GM12878 (cell line): ENCODE data around the gene GPR176. TPM values are rescaled to one million over a fixed set of nuclear protein-coding genes. Genes with fewer than 3 reads are reported as not detected.

ENCODE experiments used
- ATAC-seq: fragments of 200-7000 bp; cut with Tn5 transposase; 3 replicates; pipeline ENCODE4 v1.9.1; 2020; ENCODE audit warnings: mild to moderate bottlenecking, moderate library complexity
- BruUV-seq: library from RNA; stranded (reverse); fragments of 400-500 nt; replicated peaks from 2 replicates; lab custom pipeline; 2021; lab: Mats Ljungman, UMichigan
- CTCF ChIA-PET: fragments of 300-600 bp; sonication (Branson Sonifier 250); formaldehyde crosslinking; extraction: SDS; loops from one replicate; lab custom pipeline; 2021; ENCODE audit warnings: inconsistent platforms; lab: Yijun Ruan, JAX
- POLR2A ChIA-PET: fragments of 350-600 bp; formaldehyde crosslinking; extraction: SDS; loops from one replicate; lab custom pipeline; 2021; ENCODE audit warnings: inconsistent platforms; lab: Charles Lee
- RAD21 ChIA-PET: fragments of 300-600 bp; sonication (Branson Sonifier 250); formaldehyde crosslinking; loops from one replicate; lab custom pipeline; 2023; ENCODE audit warnings: antibody characterized with exemption; ENCODE audit not compliant: unreplicated experiment; lab: Charles Lee
- SMC1A ChIA-PET: fragments of 300-600 bp; sonication (Branson Sonifier 250); formaldehyde crosslinking; loops from one replicate; lab custom pipeline; 2023; ENCODE audit not compliant: unreplicated experiment, uncharacterized antibody; lab: Charles Lee
- DNase-seq: peaks from one replicate; pipeline ENCODE4 v3.0.0-alpha.2; 2011; ENCODE audit warnings: low read depth, low spot score
- FAIRE-seq: peaks from 3 replicates; lab custom pipeline; 2011; peaks lifted over from hg19 to GRCh38; lab: Jason Lieb, UNC
- H2AFZ ChIP-seq: 2 replicates; pipeline ENCODE4 v1.6.0; 2011; ENCODE audit warnings: low read depth, low read length, control low read depth; ENCODE audit not compliant: control insufficient read depth
- H3K27ac ChIP-seq: 2 replicates; pipeline ENCODE4 v1.5.1; 2011; ENCODE audit warnings: control low read depth; ENCODE audit not compliant: control insufficient read depth, insufficient read depth
- H3K27me3 ChIP-seq, 2 experiments: replicated peaks in 1 of 2; 2 replicates each; pipeline versions ENCODE4 v1.6.0 to v1.6.1; 2011; ENCODE audit warnings: low read length in 1 of 2; ENCODE audit not compliant: control insufficient read depth in 2 of 2, insufficient read depth in 2 of 2
- H3K36me3 ChIP-seq, 2 experiments: 2 replicates each; pipeline ENCODE4 v1.5.1; 2011; ENCODE audit warnings: low read length in 1 of 2; ENCODE audit not compliant: control insufficient read depth in 2 of 2, insufficient read depth in 2 of 2
- H3K4me1 ChIP-seq: 2 replicates; pipeline ENCODE4 v1.6.1; 2011; ENCODE audit warnings: mild to moderate bottlenecking, low read length, moderate library complexity, mixed read lengths; ENCODE audit not compliant: control insufficient read depth, insufficient read depth
- H3K4me2 ChIP-seq: 2 replicates; pipeline ENCODE4 v1.6.0; 2011; ENCODE audit warnings: control low read depth; ENCODE audit not compliant: control insufficient read depth, insufficient read depth
- H3K4me3 ChIP-seq: fragments of 200-600 bp; sonication (generic); 2 replicates; pipeline ENCODE4 v1.5.1; 2016
- H3K79me2 ChIP-seq: 2 replicates; pipeline ENCODE4 v1.6.0; 2011; ENCODE audit warnings: low read length; ENCODE audit not compliant: control insufficient read depth, insufficient read depth
- H3K9ac ChIP-seq: 2 replicates; pipeline ENCODE4 v1.8.0; 2011; ENCODE audit warnings: low read length, control low read depth, mixed read lengths; ENCODE audit not compliant: control insufficient read depth, insufficient read depth
- H3K9me3 ChIP-seq: replicated peaks from 3 replicates; pipeline ENCODE4 v1.5.1; 2011; ENCODE audit warnings: mild to moderate bottlenecking, low read length; ENCODE audit not compliant: control insufficient read depth, insufficient read depth
- H4K20me1 ChIP-seq: 2 replicates; pipeline ENCODE4 v1.6.0; 2011; ENCODE audit not compliant: control insufficient read depth, insufficient read depth
- CBX5 ChIP-seq: sonication (generic); IDR thresholded peaks from 2 replicates; pipeline ENCODE4 v1.6.1; 2016; ENCODE audit warnings: low read depth, moderate library complexity, mild to moderate bottlenecking, inconsistent platforms
- CTCF ChIP-seq, 3 experiments: IDR thresholded peaks in 2 of 3; conservative IDR thresholded peaks in 1 of 3; 2 replicates each; pipeline ENCODE4 v1.5.1; 2011; ENCODE audit warnings: low read depth in 3 of 3, low read length in 3 of 3, mild to moderate bottlenecking in 3 of 3, control low read depth in 2 of 3, moderate library complexity in 2 of 3, inconsistent platforms in 1 of 3, mixed read lengths in 1 of 3; ENCODE audit not compliant: control insufficient read depth in 2 of 3, insufficient read depth in 1 of 3; ENCODE audit errors: extremely low read depth in 1 of 3
- JUND ChIP-seq: IDR thresholded peaks from 2 replicates; pipeline ENCODE4 v1.6.1; 2012; ENCODE audit warnings: low read depth, mild to moderate bottlenecking, low read length, improper control_type of control experiment, moderate library complexity
- KLF5 ChIP-seq: fragments of 450-650 bp; IDR thresholded peaks from 2 replicates; pipeline ENCODE4 v1.6.1; 2014; ENCODE audit warnings: mild to moderate bottlenecking; ENCODE audit not compliant: partially characterized antibody
- MXI1 ChIP-seq: fragments of 150-350 bp; IDR thresholded peaks from 2 replicates; pipeline ENCODE4 v1.6.1; 2011; ENCODE audit warnings: low read depth, mild to moderate bottlenecking, inconsistent platforms, low read length, improper control_type of control experiment
- NFIC ChIP-seq: IDR thresholded peaks from 2 replicates; pipeline ENCODE4 v1.6.1; 2012; ENCODE audit warnings: low read depth, mild to moderate bottlenecking, inconsistent platforms, low read length, moderate library complexity
- PBX3 ChIP-seq: IDR thresholded peaks from 2 replicates; pipeline ENCODE4 v1.6.1; 2011; ENCODE audit warnings: mild to moderate bottlenecking, low read depth, low read length, moderate library complexity; ENCODE audit not compliant: insufficient replicate concordance
- SMAD5 ChIP-seq: IDR thresholded peaks from 2 replicates; pipeline ENCODE4 v1.6.1; 2016; ENCODE audit warnings: antibody characterized with exemption, low read depth
- SREBF2 ChIP-seq: IDR thresholded peaks from 2 replicates; pipeline ENCODE4 v1.6.1; 2012; ENCODE audit warnings: mild to moderate bottlenecking, low read length
- USF1 ChIP-seq: IDR thresholded peaks from 2 replicates; pipeline ENCODE4 v1.6.1; 2011; ENCODE audit warnings: borderline replicate concordance, low read depth, mild to moderate bottlenecking, moderate library complexity, mixed read lengths, low read length; ENCODE audit not compliant: insufficient read depth; ENCODE audit errors: extremely low read length
- USF2 ChIP-seq: IDR thresholded peaks from 2 replicates; pipeline ENCODE4 v1.6.1; 2011; ENCODE audit warnings: low read depth, low read length, improper control_type of control experiment, borderline replicate concordance
- WGBS: methylation state at CpG from one replicate; pipeline ENCODE4 v1.1.6; 2016; ENCODE audit warnings: low lambda C conversion rate; ENCODE audit not compliant: insufficient replicate concordance, insufficient coverage; ENCODE audit errors: missing lambda C conversion rate; 5-methylcytosine and 5-hydroxymethylcytosine counted together
- in situ Hi-C: fragments of 300-500 bp; cut with MboI; formaldehyde crosslinking; loops from 9 replicates; pipeline ENCODE4 v1.14.3; 2018; ENCODE audit warnings: mixed read lengths
- intact Hi-C: fragments of 100-400 bp; cut with micrococcal nuclease; formaldehyde crosslinking; loops from one replicate; pipeline ENCODE4 v1.14.2; 2022; ENCODE audit not compliant: unreplicated experiment
- polyA plus RNA-seq, 11 experiments: library from polyadenylated mRNA; depleted of rRNA in 4 of 11; unstranded in 6 of 11; stranded (reverse) in 5 of 11; fragments of >200 nt; fragmentation: Nextera tagmentation in 4 of 11; fragmentation: Illumina TruSeq in 1 of 11; extraction: Ambion mirVana in 4 of 11; extraction: Trizol in 1 of 11; gene quantifications; 1 replicate in 1 of 11; 2 replicates in 10 of 11; pipeline versions ENCODE4 v1.2.1 to v1.2.3, GENCODE V29; 2011 to 2016; ENCODE audit warnings: inconsistent platforms in 2 of 11, missing spikeins in 2 of 11, low read depth in 1 of 11
- total RNA-seq, 4 experiments: library from RNA; depleted of rRNA in 3 of 4; stranded (reverse); fragments of >200 nt in 3 of 4; fragmentation: Illumina TruSeq in 1 of 4; extraction: Trizol in 1 of 4; gene quantifications; 2 replicates each; pipeline versions ENCODE4 v1.2.1 to v1.2.3, GENCODE V29; 2013 to 2021

The GPR176 gene
- total and polyA plus RNA-seq, 10 of the 15 experiments (the other 5 are each of a cell fraction or from before 2014, with no cell fraction given), result 0.02 to 0.33 (median 0.16) TPM; not detected in 4

- Histone ChIP-seq H3K4me3 (no peak overlapping the region), H3K4me2 (no peak overlapping the region), H3K79me2 (no peaks in the 10 kb centered on the region), H3K27ac (no peak overlapping the region), H3K9ac (no peak overlapping the region), H3K4me1 (no peaks in the 10 kb centered on the region), H3K27me3 (no peaks in the 10 kb centered on the region; a peak in 3 of 4 replicates), H3K36me3 (no peaks in the 10 kb centered on the region), H2AFZ (no peak overlapping the region), H3K9me3 (no peaks in the 10 kb centered on the region), H4K20me1 (no peaks in the 10 kb centered on the region)
- SMC1A ChIA-PET, result no interaction called here
- CTCF ChIA-PET, result interaction anchor here (1.3 kb wide), 1 partner anchor 54 kb away, joined by 3 read pairs; no protein-coding TSS in a partner anchor
- in situ Hi-C loops, result no loop called here
- RAD21 ChIA-PET, result no interaction called here
- DNase-seq (no peak), FAIRE-seq (no peak), ATAC-seq (no peak)
- TF ChIP-seq NFIC (no peak), JUND (no peak), USF2 (no peak), MXI1 (no peak), CBX5 (no peak)
- intact Hi-C loops, result no loop called here
- BruUV-seq, result no TSS peak
- POLR2A ChIA-PET, result no interaction called here
- WGBS, result 39% methylated on average over 2 of the region's 2 CpGs
Observed at GRCh38 chr15:39823634-39824033, 96.4 kb downstream of the GPR176 start.

DNA sequence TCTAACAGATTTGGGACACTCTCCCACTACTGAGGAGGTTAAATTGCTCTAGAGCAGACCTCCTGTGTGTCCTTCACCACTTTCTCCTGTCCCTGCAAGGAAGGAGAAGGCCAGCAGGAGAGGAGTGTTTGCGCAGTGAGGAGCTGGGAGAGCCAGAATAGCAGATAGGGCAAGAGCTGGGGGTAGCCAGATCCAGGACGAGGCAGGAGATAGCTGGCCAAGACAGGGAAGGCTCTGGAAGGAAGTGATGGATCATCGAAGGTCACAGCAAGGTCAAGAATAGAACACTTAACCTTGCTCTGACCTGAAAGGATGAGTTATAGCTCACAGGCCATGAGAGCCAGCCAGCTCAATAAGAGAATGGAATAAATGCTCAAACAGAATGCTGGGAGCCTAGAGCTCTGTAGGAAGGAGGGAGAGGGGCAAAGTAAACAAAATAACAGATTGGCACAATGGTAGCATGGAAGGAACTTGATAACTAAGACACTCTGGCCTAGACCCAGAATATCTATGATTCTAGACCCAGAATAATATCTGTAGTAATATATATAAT is 99.9 kb downstream of the GPR176 start:
- no peak overlapping the region for H3K4me3 ChIP-seq
- no peaks in the 10 kb centered on the region for H4K20me1 ChIP-seq
- ChIA-PET CTCF (interaction anchor here (1.1 to 1.4 kb wide), 3 partner anchors 11 to 54 kb away, joined by 3 to 6 read pairs (median 3); no protein-coding TSS in a partner anchor), SMC1A (interaction anchor here (0.8 to 1.2 kb wide), 3 partner anchors 26 to 54 kb away, joined by 3 to 4 read pairs (median 3); no protein-coding TSS in a partner anchor), POLR2A (interaction anchor here (1.1 kb wide), 1 partner anchor 9 kb away, joined by 3 read pairs; no protein-coding TSS in a partner anchor), RAD21 (interaction anchor here (1.0 kb wide), 1 partner anchor 14 kb away, joined by 4 read pairs; no protein-coding TSS in a partner anchor)
- H3K36me3 ChIP-seq, result no peaks in the 10 kb centered on the region
- BruUV-seq, result no TSS peak
- no peak overlapping the region for H3K27ac ChIP-seq
- no peak for ATAC-seq
- intact Hi-C loops, result no loop called here
- H3K27me3 ChIP-seq, result no peaks in the 10 kb centered on the region; a peak in 1 of 4 replicates
- no peaks in the 10 kb centered on the region for H3K79me2 ChIP-seq
- 11% methylated on average over 3 of the region's 3 CpGs for WGBS
- H2AFZ ChIP-seq, result no peak overlapping the region
- H3K4me2 ChIP-seq, result no peak overlapping the region
- no peaks in the 10 kb centered on the region for H3K4me1 ChIP-seq
- no peak for FAIRE-seq
- H3K9me3 ChIP-seq, result no peaks in the 10 kb centered on the region
- no peak for DNase-seq
- in situ Hi-C loops, result no loop called here
- no peak overlapping the region for H3K9ac ChIP-seq
- TF ChIP-seq SREBF2, result no peak
- no peak for TF ChIP-seq KLF5
- TF ChIP-seq PBX3, result no peak
- no peak for TF ChIP-seq USF1
- TF ChIP-seq CTCF (IDR thresholded peaks at IDR 0.05 in 2 of 3, conservative IDR thresholded peaks at IDR 0.05 in 1 of 3; ENCODE audit: control insufficient read depth in 2 of 3, extremely low read depth in 1 of 3, insufficient read depth in 1 of 3, low read depth in 3 of 3, low read length in 3 of 3), result no peak
- no peak for TF ChIP-seq SMAD5
